HG03342 (cell line): ENCODE results near the gene STK40.

Experiments used
- ATAC-seq: cut with Tn5 transposase; IDR thresholded peaks from one replicate; pipeline ENCODE4 v1.9.1; 2021; ENCODE audit warnings: mild to moderate bottlenecking, moderate library complexity; ENCODE audit not compliant: unreplicated experiment

STK40 gene

DNA sequence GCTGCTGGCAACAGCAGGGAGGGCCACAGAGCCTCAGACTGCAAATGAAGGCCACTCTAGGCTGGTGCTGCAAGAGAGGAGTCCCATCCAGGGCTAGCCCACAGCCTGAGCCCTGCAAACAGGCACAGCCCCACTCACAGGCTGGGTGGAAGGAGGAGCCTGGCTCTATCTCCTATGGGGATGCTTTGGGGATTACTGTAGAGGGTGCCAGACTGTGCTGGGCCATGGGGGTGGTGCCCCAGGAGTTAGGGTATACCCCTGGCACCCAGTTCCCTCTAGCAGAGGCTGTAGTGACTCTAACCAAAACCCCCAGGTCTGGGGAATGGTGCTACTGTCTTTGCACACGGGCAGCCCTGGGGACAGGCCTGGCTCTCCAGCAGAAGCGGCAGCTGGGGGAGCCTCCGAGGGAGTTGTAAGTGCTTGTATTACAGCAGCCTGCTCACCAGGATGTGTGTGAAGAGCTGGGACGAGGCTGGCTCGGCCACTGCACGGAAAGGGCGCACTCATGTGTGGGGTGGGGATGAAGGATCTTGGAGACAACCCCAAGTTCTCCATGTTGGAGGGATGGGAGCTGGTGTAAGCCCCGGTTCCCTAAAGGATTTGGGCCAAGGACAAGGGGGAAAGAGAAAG is 38.9 kb downstream of the STK40 start:
- ATAC-seq: no peak

DNA sequence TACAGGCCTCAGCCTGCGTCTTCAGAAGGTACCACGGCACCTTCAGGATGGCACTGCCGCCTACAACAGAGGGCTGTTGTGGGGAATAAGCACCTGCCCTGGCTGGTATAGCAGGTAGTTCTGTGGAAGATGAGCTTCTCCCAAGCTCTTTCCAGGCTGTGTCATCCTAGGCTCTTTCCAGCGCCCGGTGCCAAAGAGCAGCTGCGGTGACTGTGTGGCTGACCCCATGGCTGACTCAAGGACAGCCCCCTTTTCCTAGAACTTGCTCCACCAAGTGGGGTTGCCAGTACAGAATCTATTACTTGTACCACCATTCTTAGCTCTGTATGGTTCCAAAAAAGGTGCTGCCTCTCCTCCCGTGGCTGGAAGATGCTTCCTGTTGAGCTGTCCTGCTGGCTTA is 40.4 kb downstream of the STK40 start:
- ATAC-seq: no peak

DNA sequence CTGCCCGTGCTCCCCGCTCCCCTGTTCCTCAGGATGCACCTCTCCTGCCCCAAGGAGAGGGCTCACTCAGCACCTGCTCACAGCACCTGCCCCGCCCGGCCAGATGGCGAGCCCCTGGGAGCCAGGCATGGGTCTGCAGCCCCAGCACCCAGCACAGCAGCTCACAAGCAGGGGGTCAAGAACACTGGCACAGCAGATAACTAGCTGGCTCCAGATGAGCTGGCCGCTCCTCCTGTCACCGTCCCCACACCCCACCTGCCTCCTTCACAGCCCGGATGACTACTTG is 41.4 kb downstream of the STK40 start:
- no peak for ATAC-seq

DNA sequence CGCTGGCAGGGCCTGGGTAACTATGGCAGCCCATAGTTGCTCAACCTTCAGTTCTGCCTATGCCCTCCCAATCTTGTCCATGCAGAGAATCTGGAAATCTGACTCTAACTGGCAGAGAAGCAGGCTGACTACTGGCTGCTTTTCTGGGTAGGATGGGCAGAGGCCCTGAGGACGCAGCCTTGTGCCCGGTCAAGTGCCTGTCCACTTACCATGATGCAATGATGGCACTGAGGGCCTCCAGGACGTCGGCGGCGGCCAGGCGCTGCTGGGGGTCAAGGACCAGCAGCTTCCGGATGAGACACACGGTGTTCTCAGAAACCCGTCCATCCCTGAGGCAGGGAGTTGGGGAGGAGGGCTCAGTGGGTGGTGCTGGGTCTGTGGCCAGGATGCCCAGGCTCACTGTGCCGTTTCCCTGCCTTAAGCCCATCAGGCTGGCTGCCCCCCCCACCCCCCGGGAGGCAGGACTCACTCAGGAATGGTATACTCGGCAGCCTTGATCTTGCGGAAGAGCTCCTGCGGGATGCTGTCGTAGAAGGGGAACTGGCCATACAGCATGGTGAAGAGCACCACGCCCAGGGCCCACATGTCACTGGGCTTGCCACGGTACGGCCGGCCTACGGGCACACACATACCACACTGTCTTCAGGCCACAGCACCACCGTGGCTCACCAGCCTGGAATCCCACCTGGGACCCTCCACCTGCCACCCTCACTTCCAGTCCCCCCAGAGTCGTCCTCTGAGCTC is 41.9 kb downstream of the STK40 start:
- no peak for ATAC-seq

DNA sequence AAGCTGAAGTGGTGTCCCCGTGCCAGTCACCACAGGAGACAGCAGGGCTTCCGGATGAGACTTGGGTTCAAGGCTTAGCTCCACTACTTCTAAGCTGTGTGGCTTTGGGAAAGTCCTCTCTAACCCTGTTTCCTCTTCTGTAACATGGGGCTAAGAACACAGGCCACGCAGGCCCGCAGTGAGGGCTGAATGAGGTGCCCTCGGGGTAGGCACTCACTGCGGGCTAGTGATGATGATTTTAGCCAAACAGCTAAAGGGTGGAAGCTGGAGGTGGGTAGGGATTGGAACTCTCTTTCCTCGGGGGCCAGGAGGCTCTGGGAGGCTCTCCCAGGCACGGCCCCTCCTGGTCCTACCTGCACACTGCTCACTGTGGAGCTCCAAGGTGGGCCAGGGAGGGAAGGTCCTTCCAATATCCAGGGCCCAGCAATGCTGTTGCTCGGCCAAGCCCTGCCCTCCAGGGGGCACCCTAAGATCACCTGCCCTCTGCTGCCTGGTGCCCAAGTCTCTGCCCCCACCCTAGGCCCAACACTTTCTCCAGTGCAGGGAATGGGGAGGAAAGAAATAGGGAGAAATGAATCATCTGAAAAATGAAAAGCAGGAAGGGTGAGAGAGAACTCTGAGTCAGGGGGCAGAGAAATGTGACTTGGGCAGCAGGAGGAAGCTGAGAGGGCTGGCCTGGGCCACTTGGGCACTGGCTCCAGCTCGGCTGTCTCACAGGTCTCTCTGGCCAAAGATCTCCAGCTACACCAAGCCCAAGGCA is 43.1 kb downstream of the STK40 start:
- no peak for ATAC-seq

DNA sequence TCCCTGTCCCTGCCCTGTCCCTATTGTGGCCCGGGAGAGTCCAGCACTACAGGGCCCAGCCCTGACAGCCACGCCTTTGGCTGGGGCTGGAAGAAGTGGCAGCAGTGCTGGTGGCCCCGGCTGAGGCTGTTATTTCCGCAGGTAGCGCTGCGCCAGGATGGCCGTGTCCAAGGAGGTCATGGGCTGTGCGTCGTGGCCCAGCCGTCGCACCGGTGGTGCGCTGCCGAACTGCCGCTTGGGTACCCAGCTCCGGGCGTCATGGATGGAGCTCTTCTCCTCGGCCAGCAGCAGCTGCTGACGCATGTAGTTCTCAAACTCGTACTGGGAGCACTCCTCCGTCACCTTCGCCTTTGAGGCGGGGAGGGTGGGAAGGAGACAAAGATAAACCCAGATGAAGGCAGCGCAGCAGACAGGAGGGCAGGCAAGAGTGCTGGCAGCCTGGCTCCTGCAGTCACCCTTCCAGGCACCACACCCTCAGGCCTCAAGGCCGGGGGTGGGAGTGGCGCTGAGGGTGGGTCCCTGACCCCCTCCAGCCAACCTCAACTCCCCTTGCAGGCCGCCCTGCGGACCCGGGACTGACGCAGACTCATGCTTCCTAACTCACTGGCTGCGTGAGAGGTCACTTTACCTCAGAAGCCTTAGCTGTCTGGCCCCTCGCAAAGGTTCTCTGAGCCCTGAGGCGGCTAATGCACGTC is 44.0 kb downstream of the STK40 start:
- ATAC-seq: no peak

DNA sequence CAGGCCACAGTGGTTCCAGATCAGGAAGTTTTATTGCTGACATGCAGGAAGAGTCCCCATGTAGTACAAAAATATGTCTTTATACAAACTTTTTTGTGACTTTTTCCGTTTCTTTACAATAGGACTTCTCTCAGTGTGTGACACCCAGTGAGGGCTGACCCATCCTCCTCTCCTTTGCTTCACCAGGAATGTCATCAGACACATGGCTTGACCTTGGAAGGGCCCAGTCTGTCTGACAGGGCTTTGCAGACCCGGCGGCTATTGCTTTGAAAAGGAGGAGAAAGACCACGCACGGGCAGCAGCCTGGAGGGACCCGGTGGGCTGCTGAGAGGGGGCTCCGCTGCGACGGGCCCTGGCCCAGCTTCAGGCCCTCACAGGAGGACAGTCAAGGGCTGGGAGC is 46.1 kb downstream of the STK40 start:
- no peak for ATAC-seq

DNA sequence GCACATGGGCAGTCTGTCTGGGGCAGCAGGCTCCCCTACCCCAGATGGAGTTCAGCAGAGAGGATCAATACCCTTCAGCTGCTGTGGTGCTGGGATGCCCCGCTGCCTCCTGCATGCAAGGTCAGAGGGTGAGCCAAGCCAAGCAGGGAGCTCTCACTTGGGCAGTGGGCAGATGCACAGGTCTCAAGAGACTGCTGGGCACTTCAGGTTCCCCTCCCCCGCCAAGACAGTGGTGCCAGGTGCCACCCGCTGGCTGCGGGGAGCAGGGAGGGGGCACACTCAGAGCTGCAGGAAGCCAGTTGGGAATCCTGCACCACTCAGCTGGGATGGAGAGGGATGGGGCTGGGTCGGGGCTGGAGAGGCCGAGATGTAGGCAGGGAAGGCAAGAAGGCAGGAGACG is 46.5 kb downstream of the STK40 start:
- no peak for ATAC-seq

DNA sequence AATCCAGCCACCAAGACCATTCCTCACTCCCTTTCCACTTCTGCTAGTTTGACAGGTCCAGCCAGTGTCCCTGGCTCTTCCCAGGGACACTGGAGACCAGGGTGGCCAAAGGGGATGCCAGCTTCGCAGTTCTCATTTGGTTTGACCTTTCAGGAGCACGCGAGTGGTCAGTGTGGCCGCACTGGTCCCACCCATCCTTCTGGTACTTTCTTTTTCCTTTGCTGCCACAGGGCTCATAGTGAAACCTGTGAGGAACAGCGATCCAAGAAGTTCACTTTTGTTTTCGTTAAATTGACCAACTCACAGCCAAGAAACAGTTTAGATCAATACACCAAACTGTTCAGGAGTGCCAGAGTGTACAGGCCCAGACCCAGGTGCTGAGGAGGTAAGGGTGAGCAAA is 47.9 kb downstream of the STK40 start:
- no peak for ATAC-seq

DNA sequence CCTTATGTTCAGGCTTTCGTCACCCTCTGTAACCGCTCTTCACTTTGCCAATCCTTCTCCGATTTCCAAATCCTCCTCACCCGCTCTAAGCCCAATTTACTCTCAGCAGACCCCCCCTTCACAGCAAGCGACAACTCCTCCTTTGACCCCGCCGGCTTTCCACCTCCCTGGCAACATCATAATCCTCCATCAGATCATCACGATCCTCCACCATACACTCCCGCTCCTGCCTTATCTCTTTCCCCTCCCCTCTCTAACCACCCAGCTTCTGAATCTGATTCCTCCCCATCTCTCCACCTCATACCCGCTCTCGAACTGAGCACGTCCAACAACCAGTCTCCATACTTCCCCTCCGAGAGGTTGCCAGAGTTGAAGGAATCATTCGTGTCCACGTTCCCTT is 54.8 kb downstream of the STK40 start:
- ATAC-seq: no peak

DNA sequence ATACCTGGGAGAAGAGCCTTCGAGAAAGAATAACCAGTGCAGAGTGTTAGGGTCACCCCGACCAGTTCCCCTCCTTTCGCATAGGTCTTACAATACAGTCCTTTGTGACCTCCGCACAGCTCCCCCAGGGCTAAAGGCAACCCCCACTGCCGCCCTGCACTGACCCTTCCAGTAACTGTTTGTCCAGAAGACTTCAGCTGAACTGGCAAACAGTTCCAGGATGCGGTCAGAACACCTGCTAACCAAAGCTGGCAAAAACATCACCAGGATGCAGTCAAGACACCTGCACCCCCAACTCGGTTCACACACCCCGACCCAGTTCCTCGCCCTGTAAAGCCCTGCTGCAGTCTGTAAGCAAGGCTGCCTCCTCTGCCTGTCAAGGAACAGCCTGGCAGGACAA is 55.9 kb downstream of the STK40 start:
- no peak for ATAC-seq

DNA sequence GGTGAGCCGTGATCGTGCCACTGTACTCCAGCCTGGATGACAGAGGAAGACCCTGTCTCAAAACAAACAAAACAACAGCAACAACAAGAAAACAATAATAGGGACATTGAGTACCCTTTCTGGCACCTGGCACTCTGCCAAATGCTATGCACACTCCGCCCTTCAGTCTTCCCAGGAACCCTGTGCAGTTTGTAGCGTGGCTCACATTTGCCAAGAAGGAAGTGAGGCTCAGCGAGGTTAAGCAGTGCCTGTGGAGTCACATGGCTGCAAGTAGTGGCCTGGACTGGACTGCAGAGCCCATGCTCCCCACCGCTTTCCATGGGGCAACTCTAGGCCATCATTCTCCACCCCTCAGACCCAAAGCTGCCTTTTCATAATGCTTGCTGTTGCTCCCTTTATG is 57.0 kb downstream of the STK40 start:
- no peak for ATAC-seq

DNA sequence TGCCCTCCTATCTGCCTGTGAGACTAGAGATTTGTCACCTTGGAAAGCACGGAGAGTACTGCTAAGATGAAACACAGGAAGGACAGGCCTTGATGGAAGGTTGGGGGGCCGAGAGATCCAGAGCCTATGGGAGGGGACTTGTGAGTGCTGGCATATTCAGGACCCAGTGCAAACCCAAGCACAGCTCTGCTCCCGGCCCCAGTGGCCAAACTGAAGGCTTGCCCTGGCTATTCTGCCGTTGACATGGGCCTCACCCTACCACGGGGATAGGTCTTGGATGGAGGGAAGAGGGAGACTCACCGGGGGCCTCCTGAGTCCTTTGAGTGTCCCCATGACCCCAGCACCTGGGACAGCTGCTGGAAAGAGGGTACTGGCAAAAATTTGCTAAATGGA is 57.6 kb downstream of the STK40 start:
- ATAC-seq: no peak

DNA sequence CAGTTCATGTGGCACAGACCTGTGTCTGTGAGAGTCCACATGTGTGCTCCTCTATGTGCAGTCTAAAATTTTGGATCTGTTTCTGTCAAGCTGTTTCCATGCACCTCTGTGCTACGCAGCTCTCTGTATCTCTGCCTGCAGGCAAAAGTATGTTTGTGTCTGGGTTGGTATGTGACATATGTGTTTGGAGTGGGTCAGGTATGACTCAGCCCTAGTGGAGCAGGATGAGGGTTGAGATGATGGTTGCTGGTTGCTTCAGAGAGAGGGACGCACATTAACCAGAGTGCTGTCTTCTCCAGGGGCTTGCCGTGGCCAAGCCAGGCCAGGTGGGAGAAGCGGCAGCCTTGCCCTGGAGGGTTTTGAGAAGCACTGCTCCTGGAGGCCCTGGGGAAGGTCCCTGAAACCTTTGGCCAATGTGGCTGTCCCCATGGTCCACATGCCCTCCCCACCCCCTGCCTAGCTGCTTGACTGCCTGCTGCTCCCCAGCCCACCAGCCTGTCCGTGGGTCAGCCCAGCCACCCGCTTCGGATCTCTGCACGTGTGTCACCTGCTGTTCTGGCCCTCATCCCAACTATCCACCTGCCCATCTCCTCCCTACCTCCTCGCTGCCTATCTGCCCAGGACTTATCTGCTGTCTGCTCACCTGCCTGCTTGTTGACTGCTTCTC is 58.2 kb downstream of the STK40 start:
- ATAC-seq: no peak

DNA sequence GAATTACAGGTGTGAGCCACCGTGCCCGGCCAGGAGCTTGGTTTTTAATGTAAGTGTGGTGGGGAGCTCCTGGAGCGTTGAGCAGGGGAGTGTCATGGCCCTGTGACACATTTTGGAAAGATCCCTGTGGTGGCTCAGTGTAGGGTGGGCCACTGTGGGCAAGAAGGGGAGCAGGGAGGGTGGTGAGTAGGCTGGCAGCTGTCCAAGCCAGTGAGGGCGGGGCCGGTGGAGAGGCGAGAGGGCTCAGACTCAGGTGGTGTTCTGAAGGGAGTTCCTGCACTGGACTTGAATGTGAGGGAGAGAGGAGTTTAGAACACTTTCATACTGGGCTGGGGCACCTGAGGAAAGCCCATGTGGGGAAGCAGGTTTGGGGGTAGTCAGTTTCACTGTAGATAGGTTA is 59.2 kb downstream of the STK40 start:
- no peak for ATAC-seq

DNA sequence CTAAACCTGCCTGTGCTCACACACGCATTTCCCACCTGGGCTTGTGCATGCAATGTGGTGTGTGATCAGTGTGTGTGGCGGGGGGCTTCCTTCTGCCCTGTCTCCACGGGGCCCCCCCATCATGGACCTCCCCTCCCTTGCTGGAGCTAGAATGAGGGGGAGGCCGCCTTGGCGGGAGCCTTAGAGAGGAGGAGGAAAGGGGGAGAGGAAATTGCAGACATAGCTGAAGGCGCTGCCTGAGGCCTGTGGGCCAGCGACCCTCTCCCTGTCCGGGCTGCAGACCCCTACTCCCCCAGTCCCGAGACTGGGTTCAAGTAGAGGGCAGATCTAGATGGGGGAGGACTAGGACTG is 61.4 kb downstream of the STK40 start:
- no peak for ATAC-seq

DNA sequence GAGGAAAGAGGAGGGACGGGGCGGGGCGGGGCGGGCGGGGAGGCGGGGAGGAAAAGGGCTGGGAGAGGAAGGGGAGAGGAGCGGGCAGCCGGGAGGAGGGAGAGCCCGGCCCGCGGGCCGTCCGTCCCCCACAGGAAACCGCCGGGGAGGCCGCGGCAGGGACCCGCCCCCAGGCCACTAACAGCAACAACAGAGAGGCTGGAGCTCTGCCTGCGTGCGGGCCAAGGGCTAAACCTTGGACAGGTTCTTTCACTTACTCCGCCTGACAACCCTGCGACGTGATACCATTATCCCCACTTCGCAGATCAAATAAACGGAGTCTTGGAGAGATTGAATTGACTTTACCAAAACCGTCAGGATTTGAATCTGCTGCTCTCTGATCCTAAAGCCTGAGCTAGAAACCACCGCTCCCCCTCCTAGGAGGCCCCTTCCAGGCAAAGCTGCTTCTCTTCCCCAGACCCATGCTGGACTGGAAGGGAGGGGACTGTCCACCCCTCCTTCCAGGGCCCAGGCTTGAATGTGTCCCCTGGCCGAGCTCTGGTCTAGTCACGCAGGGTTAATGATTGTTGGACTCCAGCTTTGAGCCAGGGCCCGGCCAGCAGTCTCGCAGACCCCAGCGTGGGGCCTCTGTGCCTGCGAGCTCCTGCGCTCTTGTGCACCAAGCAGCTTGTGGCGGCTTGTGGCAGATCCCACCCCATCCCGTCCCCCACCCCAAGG is 61.9 kb downstream of the STK40 start, which contains the start of gene EVA1B:
Gene EVA1B, minus strand, starts transcription at position 10 of the 717 bp plus-strand sequence. CDS start 608 bp downstream, outside the sequence.
- ATAC-seq: no peak

DNA sequence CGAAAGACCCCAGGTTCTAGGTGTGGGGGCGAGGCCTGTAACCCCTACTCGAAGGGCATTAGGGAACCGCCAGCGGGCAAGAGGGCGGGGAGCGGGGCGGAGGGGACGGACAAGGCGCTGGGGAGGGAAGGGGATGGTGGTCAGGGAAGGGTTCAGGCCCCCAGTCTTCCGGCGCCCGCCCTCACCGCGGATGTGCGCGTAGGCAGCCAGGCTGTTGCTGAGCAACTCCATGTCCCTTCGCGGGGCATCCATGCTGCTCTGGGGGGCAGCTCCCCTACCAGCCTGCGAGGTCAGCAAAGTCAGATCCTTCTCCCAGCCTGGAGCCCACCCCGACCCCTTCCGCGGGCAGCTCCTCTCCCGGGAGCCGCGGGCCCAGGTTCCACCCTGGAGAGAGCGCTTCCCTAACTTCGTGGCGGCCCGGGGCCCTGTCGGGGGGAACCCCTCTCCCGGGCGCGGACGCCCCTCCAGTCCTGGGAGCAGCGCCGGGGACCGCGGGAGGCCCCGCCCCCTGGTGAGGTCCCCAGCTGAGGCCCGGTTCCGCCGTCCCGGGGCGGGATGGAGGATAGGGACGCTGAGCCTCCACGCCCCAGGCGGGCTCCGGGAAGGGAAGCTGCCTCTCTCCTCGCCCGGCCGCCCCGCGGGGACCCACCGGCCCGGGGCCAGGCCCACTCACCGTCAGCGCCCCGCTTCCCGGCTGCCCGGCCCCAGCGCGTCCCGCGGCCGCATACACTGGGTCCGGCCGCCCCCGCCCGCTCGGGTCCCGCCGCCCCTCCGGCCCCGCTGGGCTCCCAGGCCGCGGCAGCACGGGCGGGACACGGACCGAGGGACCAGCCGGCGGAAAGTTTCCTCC is 62.7 kb downstream of the STK40 start:
- no peak for ATAC-seq

DNA sequence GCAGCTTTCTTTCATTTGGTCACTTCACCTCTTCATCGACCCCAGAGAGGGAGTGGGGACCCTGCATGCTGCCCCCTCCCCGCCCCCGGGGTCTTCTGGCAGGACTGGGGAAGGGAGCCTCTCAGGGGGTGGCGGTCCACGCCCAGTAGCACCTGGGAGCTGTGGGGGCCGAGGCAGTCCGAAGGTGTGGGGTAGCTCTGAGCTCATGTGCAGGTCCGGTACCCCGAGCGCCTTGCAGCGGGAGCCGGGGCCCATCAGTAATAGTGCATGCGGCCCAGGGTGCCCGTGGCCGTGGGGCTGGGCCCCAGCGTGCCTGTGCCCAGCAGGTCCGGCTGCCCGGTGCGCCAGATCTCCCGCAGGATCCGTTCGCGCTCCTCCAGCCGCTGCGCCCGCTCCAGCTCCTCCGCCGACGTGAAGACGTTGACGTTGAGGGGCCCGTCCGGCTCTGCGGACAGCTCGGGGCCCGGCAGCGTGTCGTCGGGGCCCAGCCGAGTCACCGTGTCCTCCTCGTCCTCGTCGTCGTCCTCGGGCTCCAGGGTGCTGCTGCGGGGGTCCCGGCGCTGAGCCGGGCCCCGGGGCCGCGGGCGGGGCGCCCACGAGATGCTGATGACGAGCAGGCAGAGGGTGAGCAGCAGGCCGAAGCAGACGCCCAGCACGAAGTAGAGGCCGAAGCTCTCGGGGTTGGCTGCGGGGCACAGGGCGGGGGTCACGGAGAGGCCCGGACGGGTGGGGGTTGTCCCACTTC is 63.5 kb downstream of the STK40 start:
- no peak for ATAC-seq
